ENCODE results near the gene DUSP2.

- TF ChIP-seq, protein P1, sequence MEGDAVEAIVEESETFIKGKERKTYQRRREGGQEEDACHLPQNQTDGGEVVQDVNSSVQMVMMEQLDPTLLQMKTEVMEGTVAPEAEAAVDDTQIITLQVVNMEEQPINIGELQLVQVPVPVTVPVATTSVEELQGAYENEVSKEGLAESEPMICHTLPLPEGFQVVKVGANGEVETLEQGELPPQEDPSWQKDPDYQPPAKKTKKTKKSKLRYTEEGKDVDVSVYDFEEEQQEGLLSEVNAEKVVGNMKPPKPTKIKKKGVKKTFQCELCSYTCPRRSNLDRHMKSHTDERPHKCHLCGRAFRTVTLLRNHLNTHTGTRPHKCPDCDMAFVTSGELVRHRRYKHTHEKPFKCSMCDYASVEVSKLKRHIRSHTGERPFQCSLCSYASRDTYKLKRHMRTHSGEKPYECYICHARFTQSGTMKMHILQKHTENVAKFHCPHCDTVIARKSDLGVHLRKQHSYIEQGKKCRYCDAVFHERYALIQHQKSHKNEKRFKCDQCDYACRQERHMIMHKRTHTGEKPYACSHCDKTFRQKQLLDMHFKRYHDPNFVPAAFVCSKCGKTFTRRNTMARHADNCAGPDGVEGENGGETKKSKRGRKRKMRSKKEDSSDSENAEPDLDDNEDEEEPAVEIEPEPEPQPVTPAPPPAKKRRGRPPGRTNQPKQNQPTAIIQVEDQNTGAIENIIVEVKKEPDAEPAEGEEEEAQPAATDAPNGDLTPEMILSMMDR (conservative IDR thresholded peaks at IDR 0.05 in 1 of 2, IDR thresholded peaks at IDR 0.05 in 1 of 2; ENCODE audit: low read depth in 1 of 2, low read length in 2 of 2), result no peak
- TF ChIP-seq EZH2 (IDR thresholded peaks at IDR 0.05; ENCODE audit: low read length, missing control alignments), result no peak
These were observed 30.7 kb downstream of the DUSP2 start for GRCh38 chr2:96114546-96114902.

All from fibroblast of lung (primary cell).